ENCODE data around the gene DYNC1H1. TPM values are rescaled to one million over a fixed set of nuclear protein-coding genes. Genes with fewer than 3 reads are reported as not detected.

DYNC1H1 gene
- total RNA-seq, result 602 and 609 TPM in 2 replicates

DNA sequence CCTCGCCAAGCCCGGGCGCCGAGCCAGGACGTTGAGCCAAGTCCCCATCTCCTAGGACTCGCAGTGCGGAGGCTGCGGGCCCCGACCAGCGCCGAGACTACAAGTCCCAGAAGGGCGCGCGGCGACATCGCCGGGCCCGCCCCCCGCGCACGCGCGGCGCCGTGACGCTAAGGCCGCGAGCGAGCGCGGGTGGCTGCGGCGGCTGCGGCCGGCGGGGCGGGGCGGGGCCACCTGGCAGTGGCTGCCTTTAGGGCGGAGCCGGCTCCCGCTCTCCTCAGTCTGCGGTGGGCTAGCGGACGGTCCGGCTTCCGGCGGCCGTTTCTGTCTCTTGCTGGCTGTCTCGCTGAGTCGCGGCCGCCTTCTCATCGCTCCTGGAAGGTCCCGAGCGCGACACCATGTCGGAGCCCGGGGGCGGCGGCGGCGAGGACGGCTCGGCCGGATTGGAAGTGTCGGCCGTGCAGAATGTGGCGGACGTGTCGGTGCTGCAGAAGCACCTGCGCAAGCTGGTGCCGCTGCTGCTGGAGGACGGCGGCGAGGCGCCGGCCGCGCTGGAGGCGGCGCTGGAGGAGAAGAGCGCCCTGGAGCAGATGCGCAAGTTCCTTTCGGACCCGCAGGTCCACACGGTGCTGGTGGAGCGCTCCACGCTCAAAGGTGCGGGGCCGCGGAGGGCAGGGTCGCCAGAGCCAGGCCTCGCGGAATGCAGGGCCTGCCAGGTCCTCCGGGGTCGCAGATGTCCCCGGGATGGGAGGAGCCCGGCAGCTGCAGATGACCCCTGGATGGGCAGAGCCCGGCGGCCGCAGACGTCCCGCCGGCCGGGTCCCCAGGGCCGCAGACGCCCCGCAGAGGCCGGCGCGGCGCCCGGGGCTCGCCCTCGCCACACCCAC, at the start of gene DYNC1H1:
DYNC1H1 (plus strand) TSS at position 277 of the 884 bp plus-strand sequence; CDS start at position 396, 119 bp downstream.

DNA sequence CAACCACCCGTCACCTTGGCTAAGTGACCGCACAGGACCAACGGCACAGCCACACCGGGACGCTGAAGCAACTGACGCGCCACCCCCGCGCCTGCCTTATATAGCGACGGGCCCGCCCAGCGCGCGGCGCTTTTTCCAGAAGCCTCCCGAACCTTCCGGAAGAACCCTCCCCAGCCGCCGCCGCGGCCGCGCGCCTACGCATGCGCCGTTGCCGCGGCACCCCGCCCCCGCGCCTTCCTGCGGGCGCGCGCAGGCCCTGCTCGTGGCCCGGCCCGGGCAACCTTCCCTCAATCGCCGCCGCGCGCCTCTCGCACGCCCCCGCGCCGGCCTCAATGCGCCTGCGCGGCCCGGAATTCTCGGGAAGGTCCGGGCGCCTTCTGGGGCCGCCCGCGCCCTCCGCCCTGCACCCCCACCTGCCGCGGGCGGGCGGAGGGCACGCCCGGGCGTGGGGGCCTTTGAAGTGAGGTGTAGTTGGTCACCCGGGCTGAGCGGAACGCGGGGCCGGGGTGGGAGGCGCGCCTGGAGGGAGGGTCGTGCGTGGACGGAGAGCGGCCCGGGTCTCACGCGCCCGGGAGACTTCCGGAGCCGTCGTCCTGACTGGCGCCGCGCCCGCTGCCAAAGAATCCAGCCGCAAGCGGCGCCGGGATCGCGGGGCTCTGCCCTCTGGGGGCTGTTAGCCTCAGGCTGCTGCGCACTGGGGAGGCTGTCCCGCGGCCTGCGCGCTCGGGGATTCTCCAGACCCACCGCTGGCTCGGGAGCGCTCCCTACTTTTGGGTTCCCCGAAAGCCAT, 122.8 kb downstream of the DYNC1H1 start, which contains the start of gene HSP90AA1:
HSP90AA1 (minus strand) TSS at position 73 of the 790 bp plus-strand sequence. CDS start 666 bp downstream, outside the sequence.

Other genes with a start within 250 kb of the DYNC1H1 start
- 91.3 and 95.8 TPM in 2 replicates for gene PPP2R5C, start 202.9 kb upstream of the DYNC1H1 start, total RNA-seq
- gene HSP90AA1, start 122.5 kb downstream of the DYNC1H1 start, total RNA-seq, result 1,098 and 2,123 TPM in 2 replicates
- gene WDR20, start 175.3 kb downstream of the DYNC1H1 start, total RNA-seq, result 13.8 and 19.2 TPM in 2 replicates